GM12875 (cell line): Measurements from ENCODE around the gene MRPL14.
"Not testable (repeated sequence)": the region's sequence is repeated elsewhere in the genome, so short reads cannot be mapped to it uniquely, and the experiment has no call there.

Experiments
- H3K4me3 ChIP-seq: one replicate; pipeline ENCODE4 v1.5.1; 2011; ENCODE audit warnings: low read depth, low read length, control low read depth
- CTCF ChIP-seq: IDR thresholded peaks from 2 replicates; pipeline ENCODE4 v1.5.1; 2011; ENCODE audit warnings: low read depth, mild to moderate bottlenecking, control low read depth, inconsistent platforms, low read length, moderate library complexity, borderline replicate concordance; ENCODE audit not compliant: insufficient read depth

The MRPL14 gene

GRCh38 chr6:44149369-44150012 lies 22.2 kb upstream of the MRPL14 start:
- H3K4me3 ChIP-seq, result no peak overlapping the region
- no peak for TF ChIP-seq CTCF

GRCh38 chr6:44148306-44148705 lies 21.1 kb upstream of the MRPL14 start:
- no peak for TF ChIP-seq CTCF
- H3K4me3 ChIP-seq, result no peak overlapping the region

GRCh38 chr6:44147256-44147655 lies 20.0 kb upstream of the MRPL14 start:
- H3K4me3 ChIP-seq, result no peak overlapping the region
- no peak for TF ChIP-seq CTCF

- TF ChIP-seq CTCF, result no peak
Measured at GRCh38 chr6:44146685-44147084, 19.4 kb upstream of the MRPL14 start.

GRCh38 chr6:44145839-44146238 lies 18.6 kb upstream of the MRPL14 start:
- H3K4me3 ChIP-seq, result no peak overlapping the region
- no peak for TF ChIP-seq CTCF

More at GRCh38 chr6:44146685-44147084, 19.4 kb upstream of the MRPL14 start:
- no peak overlapping the region for H3K4me3 ChIP-seq

GRCh38 chr6:44144536-44144935 lies 17.3 kb upstream of the MRPL14 start:
- H3K4me3 ChIP-seq, result not testable (repeated sequence)

- no peak overlapping the region for H3K4me3 ChIP-seq
- TF ChIP-seq CTCF, result no peak
Measured at GRCh38 chr6:44143731-44144130, 16.5 kb upstream of the MRPL14 start.
